ENCODE data around the gene NLRC5.

The NLRC5 gene

DNA sequence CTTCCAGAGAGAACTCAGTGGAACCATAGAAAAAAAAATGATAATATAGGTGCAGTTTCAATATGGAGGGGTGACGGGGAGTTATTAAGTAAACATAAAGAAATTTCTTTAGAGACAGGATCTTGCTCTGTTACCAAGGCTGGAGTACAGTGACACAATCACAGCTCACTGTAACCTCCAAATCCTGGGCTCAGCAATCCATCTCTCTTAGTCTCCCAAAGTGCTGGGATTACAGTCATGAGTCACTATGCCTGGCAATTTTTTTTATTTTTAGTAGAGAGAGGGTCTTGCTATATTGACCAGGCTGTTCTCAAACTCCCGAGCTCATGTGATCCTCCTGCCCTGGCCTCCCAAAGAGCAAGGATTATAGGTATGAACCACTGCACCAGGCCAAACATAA lies 48.8 kb downstream of the NLRC5 start:
- Histone ChIP-seq H3K9me3 (no peaks in the 10 kb centered on the region), H3K4me3 (ENCODE audit: low read depth, low read length) (no peak overlapping the region), H3K4me1 (no peaks in the 10 kb centered on the region), H3K27me3 (no peaks in the 10 kb centered on the region), H3K36me3 (no peaks in the 10 kb centered on the region)
- no peak for DNase-seq
- TF ChIP-seq, protein P1, sequence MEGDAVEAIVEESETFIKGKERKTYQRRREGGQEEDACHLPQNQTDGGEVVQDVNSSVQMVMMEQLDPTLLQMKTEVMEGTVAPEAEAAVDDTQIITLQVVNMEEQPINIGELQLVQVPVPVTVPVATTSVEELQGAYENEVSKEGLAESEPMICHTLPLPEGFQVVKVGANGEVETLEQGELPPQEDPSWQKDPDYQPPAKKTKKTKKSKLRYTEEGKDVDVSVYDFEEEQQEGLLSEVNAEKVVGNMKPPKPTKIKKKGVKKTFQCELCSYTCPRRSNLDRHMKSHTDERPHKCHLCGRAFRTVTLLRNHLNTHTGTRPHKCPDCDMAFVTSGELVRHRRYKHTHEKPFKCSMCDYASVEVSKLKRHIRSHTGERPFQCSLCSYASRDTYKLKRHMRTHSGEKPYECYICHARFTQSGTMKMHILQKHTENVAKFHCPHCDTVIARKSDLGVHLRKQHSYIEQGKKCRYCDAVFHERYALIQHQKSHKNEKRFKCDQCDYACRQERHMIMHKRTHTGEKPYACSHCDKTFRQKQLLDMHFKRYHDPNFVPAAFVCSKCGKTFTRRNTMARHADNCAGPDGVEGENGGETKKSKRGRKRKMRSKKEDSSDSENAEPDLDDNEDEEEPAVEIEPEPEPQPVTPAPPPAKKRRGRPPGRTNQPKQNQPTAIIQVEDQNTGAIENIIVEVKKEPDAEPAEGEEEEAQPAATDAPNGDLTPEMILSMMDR (IDR thresholded peaks at IDR 0.05; ENCODE audit: low read depth, low read length) = no peak

DNA sequence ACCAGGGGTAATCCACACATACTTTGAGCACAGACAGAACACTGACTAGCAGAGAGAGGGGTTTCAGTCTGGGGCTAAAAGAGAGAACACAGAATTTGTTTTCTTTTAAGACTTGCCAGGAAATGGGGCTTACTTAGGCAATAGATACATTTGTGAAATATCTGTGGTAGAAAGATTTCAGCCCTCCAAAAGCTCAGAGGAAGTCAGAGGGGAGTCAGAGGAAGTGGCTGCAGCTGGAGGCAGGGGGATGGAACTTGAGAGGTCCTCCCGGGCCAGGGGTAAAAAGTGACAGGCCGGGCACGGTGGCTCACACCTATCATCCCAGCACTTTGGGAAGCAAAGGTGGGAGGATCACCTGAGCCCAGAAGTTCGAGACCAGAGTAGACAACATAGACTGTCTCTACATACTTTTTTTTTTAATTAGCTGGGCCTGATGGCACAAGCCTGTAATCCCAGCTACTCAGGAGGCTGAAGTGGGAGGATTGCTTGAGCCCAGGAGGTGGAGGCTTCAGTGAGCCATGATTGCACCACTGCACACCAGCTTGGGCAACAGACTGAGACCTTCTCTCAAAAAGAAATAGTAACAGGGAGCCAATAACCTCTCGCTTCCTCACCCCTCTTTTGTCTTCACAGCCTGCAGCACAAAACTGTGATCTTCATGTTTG lies 49.9 kb downstream of the NLRC5 start:
- Histone ChIP-seq H3K36me3 (no peaks in the 10 kb centered on the region), H3K9me3 (no peaks in the 10 kb centered on the region), H3K4me3 (ENCODE audit: low read depth, low read length) (no peak overlapping the region), H3K4me1 (no peaks in the 10 kb centered on the region), H3K27me3 (no peaks in the 10 kb centered on the region)
- DNase-seq = no peak
- TF ChIP-seq, protein P1 (IDR thresholded peaks at IDR 0.05; ENCODE audit: low read depth, low read length) = no peak

DNA sequence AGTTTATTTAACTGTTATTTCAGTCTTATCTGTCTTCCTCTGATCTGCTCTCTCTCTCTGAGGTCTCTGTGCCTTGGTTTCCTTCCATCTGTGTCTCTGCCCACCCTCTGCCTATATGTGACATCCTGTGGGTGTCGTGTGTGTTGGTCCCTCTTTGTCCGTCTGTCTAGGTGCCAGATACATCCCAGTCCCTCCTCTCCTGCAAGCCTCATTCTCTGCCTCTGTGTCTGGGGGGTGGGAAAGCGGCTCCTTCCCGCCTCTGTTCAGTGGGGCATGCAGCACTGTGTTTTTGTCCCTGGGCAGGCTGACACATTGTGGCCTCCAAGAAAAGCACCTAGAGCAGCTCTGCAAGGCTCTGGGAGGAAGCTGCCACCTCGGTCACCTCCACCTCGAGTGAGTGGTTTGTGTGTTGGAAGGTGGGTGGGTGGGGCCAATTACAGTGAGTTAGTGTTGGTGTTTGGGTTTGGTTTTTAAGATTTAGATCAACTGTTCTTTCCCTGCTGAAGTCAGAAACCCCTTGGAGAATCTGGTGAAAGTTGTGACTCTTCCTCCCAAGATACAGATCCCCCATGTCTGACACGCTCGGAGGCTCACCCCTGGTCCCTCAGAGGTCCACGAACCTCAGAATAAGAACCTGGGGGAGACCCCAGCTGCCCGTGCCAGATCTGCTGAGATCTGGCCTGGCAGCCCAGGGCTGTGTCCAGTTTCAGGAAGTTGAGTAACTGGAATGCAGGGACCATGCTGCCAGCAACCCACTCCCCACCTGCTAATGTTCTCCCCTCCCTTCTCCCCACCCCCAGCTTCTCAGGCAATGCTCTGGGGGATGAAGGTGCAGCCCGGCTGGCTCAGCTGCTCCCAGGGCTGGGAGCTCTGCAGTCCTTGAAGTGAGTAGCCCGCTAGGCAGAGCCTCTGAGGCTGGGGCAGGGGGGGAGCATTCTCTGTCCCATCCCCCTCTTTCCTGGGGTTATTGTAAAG lies 52.1 kb downstream of the NLRC5 start:
- H3K4me1 ChIP-seq = no peaks in the 10 kb centered on the region; the same call in 1 of the 2 replicates
- no peaks in the 10 kb centered on the region for H3K9me3 ChIP-seq
- no peaks in the 10 kb centered on the region for H3K36me3 ChIP-seq
- no peak overlapping the region for H3K4me3 ChIP-seq (ENCODE audit: low read depth, low read length)
- H3K27me3 ChIP-seq = no peaks in the 10 kb centered on the region
- no peak for DNase-seq
- TF ChIP-seq, protein P1 (IDR thresholded peaks at IDR 0.05; ENCODE audit: low read depth, low read length) = no peak

GRCh38 chr16:57042157-57043111 lies 53.1 kb downstream of the NLRC5 start:
- Histone ChIP-seq H3K27me3 (no peaks in the 10 kb centered on the region), H3K4me3 (ENCODE audit: low read depth, low read length) (no peak overlapping the region), H3K9me3 (no peaks in the 10 kb centered on the region), H3K4me1 (no peaks in the 10 kb centered on the region; the same call in 1 of the 2 replicates), H3K36me3 (no peaks in the 10 kb centered on the region)
- no peak for DNase-seq
- TF ChIP-seq, protein P1 (IDR thresholded peaks at IDR 0.05; ENCODE audit: low read depth, low read length) = no peak

DNA sequence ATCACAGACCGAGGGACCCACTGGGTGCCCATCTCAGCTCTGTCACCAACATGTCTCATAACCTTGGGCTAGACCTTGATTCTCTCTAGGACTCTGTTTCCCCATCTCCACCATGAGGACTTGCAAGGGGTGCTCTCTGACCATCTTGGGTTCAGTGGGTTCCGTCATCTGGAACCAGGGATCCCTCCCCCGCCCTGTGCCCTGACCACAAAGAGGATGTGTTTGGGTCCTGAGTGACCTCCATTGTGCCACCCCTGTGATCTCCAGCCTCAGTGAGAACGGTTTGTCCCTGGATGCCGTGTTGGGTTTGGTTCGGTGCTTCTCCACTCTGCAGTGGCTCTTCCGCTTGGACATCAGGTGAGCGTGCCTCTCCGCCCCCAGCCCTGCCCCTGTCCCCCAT lies 53.9 kb downstream of the NLRC5 start:
- Histone ChIP-seq H3K4me3 (ENCODE audit: low read depth, low read length) (no peak overlapping the region), H3K9me3 (no peaks in the 10 kb centered on the region), H3K36me3 (no peaks in the 10 kb centered on the region), H3K27me3 (no peaks in the 10 kb centered on the region), H3K4me1 (no peaks in the 10 kb centered on the region; the same call in 1 of the 2 replicates)
- TF ChIP-seq, protein P1 (IDR thresholded peaks at IDR 0.05; ENCODE audit: low read depth, low read length) = no peak
- DNase-seq = no peak
